CD1c-positive myeloid dendritic cell (primary cell): Measurements from ENCODE around the gene CSNK2B.

Experiments used
- DNase-seq: peaks from one replicate; pipeline ENCODE4 v3.0.0-alpha.2; 2016; ENCODE audit errors: extremely low spot score

Gene CSNK2B

GRCh38 chr6:31665501-31666336 is at the start of gene CSNK2B:
TSS of gene CSNK2B (plus strand) at chr6:31666080. CDS start at chr6:31666832, 752 bp downstream.
- peak; percentile 98 for DNase-seq

- no peak for DNase-seq
Observed at GRCh38 chr6:31617010-31617409, 48.9 kb upstream of the CSNK2B start.

- peak; percentile 99 for DNase-seq
Observed at GRCh38 chr6:31619805-31620585, 45.9 kb upstream of the CSNK2B start.

GRCh38 chr6:31620586-31621319 is 45.1 kb upstream of the CSNK2B start, which contains the start of gene PRRC2A:
TSS of gene PRRC2A (plus strand) at chr6:31620715. CDS start at chr6:31622790, 2,075 bp downstream.
- no peak for DNase-seq

GRCh38 chr6:31621320-31621939 is 44.5 kb upstream of the CSNK2B start:
- no peak for DNase-seq

GRCh38 chr6:31621991-31622390 is 43.9 kb upstream of the CSNK2B start:
- no peak for DNase-seq

GRCh38 chr6:31622684-31623091 is 43.2 kb upstream of the CSNK2B start:
- peak; percentile 53 for DNase-seq

- no peak for DNase-seq
Observed at GRCh38 chr6:31624070-31624469, 41.8 kb upstream of the CSNK2B start.

GRCh38 chr6:31626952-31627351 is 38.9 kb upstream of the CSNK2B start:
- no peak for DNase-seq

GRCh38 chr6:31627690-31628287 is 38.1 kb upstream of the CSNK2B start:
- DNase-seq: no peak

- no peak for DNase-seq
Observed at GRCh38 chr6:31629014-31629413, 36.9 kb upstream of the CSNK2B start.

- no peak for DNase-seq
Observed at GRCh38 chr6:31630177-31630934, 35.5 kb upstream of the CSNK2B start.

- no peak for DNase-seq
Observed at GRCh38 chr6:31631209-31631608, 34.7 kb upstream of the CSNK2B start.

- DNase-seq: no peak
Observed at GRCh38 chr6:31631681-31632278, 34.1 kb upstream of the CSNK2B start.

- DNase-seq: no peak
Observed at GRCh38 chr6:31632279-31632946, 33.5 kb upstream of the CSNK2B start.

GRCh38 chr6:31633447-31633846 is 32.4 kb upstream of the CSNK2B start:
- no peak for DNase-seq

- no peak for DNase-seq
Observed at GRCh38 chr6:31634131-31634530, 31.7 kb upstream of the CSNK2B start.

- DNase-seq: no peak
Observed at GRCh38 chr6:31634969-31635575, 30.8 kb upstream of the CSNK2B start.
